ENCODE results near the gene TMEM220. TPM values are rescaled to one million over a fixed set of nuclear protein-coding genes. Genes with fewer than 3 reads are reported as not detected.

Gene TMEM220
- total RNA-seq, 4 donors from 2014 or later: 4.5 to 12.1 (median 9.4) TPM

DNA sequence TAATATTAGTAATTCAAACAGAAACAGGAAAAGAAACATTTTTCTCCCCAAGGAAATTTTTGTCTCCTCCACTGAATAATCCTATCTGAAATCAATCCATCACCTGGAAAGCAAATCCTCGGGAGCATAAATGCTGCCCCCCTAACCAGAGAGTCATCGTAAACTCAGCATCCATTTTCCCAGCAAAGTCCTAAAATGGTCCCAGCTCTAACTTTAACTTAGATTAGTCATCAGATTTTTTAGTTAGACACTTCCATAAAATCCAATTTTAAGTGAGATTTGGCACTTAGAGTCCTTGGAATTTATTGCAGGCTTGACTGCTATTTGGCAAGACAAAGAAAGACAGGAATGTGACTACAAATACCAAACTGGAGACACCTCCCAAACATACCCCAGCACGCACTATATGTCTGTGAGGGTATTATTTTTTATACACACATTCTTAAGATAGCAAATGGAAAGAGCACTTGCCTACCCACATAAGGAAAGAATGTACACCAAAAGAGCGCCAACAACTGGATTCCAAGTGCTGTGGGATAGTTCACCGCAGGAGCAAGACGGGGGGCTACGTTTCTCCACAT is 47.9 kb downstream of the TMEM220 start:
- Histone ChIP-seq H3K4me1 (no peaks in the 10 kb centered on the region), H3K36me3 (peaks cover 87% of the 10 kb centered on the region)

GRCh38 chr17:10674704-10675103 is 55.1 kb downstream of the TMEM220 start:
- peaks cover 37% of the 10 kb centered on the region for H3K36me3 ChIP-seq
- no peak overlapping the region for H3K4me3 ChIP-seq
- no peak overlapping the region for H3K27ac ChIP-seq
- no peaks in the 10 kb centered on the region for H3K9me3 ChIP-seq
- no peaks in the 10 kb centered on the region for H3K27me3 ChIP-seq
- no peak for DNase-seq (ENCODE audit: low spot score in 2 of 2)
- 93% methylated on average over 4 of the region's 4 CpGs for WGBS
- H3K4me1 ChIP-seq: no peaks in the 10 kb centered on the region
- no peak for TF ChIP-seq POLR2AphosphoS5 (IDR thresholded peaks at IDR 0.05)
- TF ChIP-seq EP300 (IDR thresholded peaks at IDR 0.05): no peak
- TF ChIP-seq, protein P1, sequence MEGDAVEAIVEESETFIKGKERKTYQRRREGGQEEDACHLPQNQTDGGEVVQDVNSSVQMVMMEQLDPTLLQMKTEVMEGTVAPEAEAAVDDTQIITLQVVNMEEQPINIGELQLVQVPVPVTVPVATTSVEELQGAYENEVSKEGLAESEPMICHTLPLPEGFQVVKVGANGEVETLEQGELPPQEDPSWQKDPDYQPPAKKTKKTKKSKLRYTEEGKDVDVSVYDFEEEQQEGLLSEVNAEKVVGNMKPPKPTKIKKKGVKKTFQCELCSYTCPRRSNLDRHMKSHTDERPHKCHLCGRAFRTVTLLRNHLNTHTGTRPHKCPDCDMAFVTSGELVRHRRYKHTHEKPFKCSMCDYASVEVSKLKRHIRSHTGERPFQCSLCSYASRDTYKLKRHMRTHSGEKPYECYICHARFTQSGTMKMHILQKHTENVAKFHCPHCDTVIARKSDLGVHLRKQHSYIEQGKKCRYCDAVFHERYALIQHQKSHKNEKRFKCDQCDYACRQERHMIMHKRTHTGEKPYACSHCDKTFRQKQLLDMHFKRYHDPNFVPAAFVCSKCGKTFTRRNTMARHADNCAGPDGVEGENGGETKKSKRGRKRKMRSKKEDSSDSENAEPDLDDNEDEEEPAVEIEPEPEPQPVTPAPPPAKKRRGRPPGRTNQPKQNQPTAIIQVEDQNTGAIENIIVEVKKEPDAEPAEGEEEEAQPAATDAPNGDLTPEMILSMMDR (IDR thresholded peaks at IDR 0.05): no peak
- no peak for TF ChIP-seq POLR2A (IDR thresholded peaks at IDR 0.05)

More for the DNA sequence above, 47.9 kb downstream of the TMEM220 start:
- H3K9me3 ChIP-seq: no peaks in the 10 kb centered on the region
- H3K27ac ChIP-seq: no peak overlapping the region
- no peaks in the 10 kb centered on the region for H3K27me3 ChIP-seq
- 74% methylated on average over 7 of the region's 7 CpGs for WGBS
- H3K4me3 ChIP-seq: no peak overlapping the region
- TF ChIP-seq POLR2AphosphoS5 (IDR thresholded peaks at IDR 0.05) (no peak), EP300 (IDR thresholded peaks at IDR 0.05) (no peak), POLR2A (IDR thresholded peaks at IDR 0.05) (no peak)
- TF ChIP-seq, protein P1 (IDR thresholded peaks at IDR 0.05): no peak
- DNase-seq (ENCODE audit: low spot score in 2 of 2): no peak

DNA sequence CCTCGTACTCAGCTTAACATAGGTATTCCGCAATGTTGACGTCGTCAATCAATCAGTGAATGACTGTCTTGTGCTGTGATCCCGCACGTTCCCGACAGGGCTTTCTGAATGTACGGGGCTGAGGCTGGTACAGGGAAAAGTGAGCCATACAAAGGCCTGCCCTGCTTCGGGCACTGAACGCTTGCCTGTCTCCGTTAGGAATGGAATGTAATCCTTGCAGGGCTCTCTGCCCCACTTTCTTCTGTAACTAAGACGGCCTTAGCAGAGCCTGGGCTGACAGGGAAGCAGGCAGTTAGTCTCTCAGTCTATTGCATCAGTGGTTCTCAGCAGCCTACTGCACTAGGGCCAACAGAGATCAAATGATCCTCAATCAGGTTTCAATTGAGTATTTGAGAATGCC is 56.5 kb downstream of the TMEM220 start:
- H3K4me1 ChIP-seq: no peaks in the 10 kb centered on the region
- TF ChIP-seq POLR2A (IDR thresholded peaks at IDR 0.05): no peak
- TF ChIP-seq POLR2AphosphoS5 (IDR thresholded peaks at IDR 0.05): no peak
- TF ChIP-seq EP300 (IDR thresholded peaks at IDR 0.05): no peak
- WGBS: 93% methylated on average over 12 of the region's 12 CpGs
- no peak for DNase-seq (ENCODE audit: low spot score in 2 of 2)
- H3K27me3 ChIP-seq: no peaks in the 10 kb centered on the region
- H3K36me3 ChIP-seq: peaks cover 25% of the 10 kb centered on the region
- H3K4me3 ChIP-seq: no peak overlapping the region
- no peaks in the 10 kb centered on the region for H3K9me3 ChIP-seq
- H3K27ac ChIP-seq: no peak overlapping the region

DNA sequence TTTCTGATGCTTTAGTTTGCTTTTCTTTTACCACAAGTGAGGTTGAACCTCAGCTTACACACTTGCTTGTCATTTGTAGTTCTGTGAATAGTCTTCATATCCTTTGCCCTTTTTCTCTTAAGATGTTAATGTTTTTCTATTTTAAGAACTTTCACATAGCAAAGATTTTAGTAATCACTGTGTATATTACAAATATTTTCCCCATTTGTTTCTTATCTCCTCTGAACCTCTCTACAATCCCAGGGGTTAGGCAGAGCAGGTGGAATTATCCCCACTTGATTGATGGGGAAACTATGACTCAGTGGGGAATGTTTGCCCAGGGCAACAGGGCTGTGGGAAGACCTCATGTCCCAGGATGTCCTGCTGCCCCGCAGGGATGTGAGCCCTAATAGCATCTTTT is 61.0 kb downstream of the TMEM220 start:
- no peaks in the 10 kb centered on the region for H3K9me3 ChIP-seq
- no peak for TF ChIP-seq EP300 (IDR thresholded peaks at IDR 0.05)
- no peak for TF ChIP-seq POLR2AphosphoS5 (IDR thresholded peaks at IDR 0.05)
- TF ChIP-seq, protein P1 (IDR thresholded peaks at IDR 0.05): no peak
- no peak for TF ChIP-seq POLR2A (IDR thresholded peaks at IDR 0.05)
- H3K27ac ChIP-seq: no peak overlapping the region
- no peaks in the 10 kb centered on the region for H3K4me1 ChIP-seq
- no peak for DNase-seq (ENCODE audit: low spot score in 2 of 2)
- no peak overlapping the region for H3K4me3 ChIP-seq
- no peaks in the 10 kb centered on the region for H3K36me3 ChIP-seq
- 88% methylated on average over 1 of the region's 1 CpG for WGBS
- no peaks in the 10 kb centered on the region for H3K27me3 ChIP-seq

GRCh38 chr17:10666906-10667305 is 62.9 kb downstream of the TMEM220 start:
- 76% methylated on average over 5 of the region's 5 CpGs for WGBS

More at GRCh38 chr17:10666906-10667305, 62.9 kb downstream of the TMEM220 start:
- Histone ChIP-seq H3K4me3 (no peak overlapping the region), H3K27ac (no peak overlapping the region), H3K9me3 (no peaks in the 10 kb centered on the region), H3K27me3 (no peaks in the 10 kb centered on the region), H3K4me1 (no peaks in the 10 kb centered on the region), H3K36me3 (no peaks in the 10 kb centered on the region)
- TF ChIP-seq, protein P1 (IDR thresholded peaks at IDR 0.05): no peak
- no peak for TF ChIP-seq POLR2A (IDR thresholded peaks at IDR 0.05)
- no peak for TF ChIP-seq EP300 (IDR thresholded peaks at IDR 0.05)
- no peak for TF ChIP-seq POLR2AphosphoS5 (IDR thresholded peaks at IDR 0.05)
- DNase-seq (ENCODE audit: low spot score in 2 of 2): no peak
